ENCODE measurements around the gene KLHL33.

- TF ChIP-seq EZH2 (IDR thresholded peaks at IDR 0.05; ENCODE audit: low read length, unreplicated experiment) (no peak), CTCF (conservative IDR thresholded peaks at IDR 0.05; ENCODE audit: low read depth, low read length) (no peak)
Observed at GRCh38 chr14:20469890-20470602, 34.1 kb upstream of the KLHL33 start.
